A673 (cell line): Measurements from ENCODE around the gene MEGF11. TPM values are rescaled to one million over a fixed set of nuclear protein-coding genes. Genes with fewer than 3 reads are reported as not detected.

ENCODE experiments used
- BruUV-seq: library from RNA; stranded (reverse); fragments of 400-500 nt; replicated peaks from 2 replicates; lab custom pipeline; 2021; lab: Mats Ljungman, UMichigan
- CTCF ChIA-PET: fragments of 300-600 bp; sonication (Branson Sonifier 250); formaldehyde crosslinking; loops from one replicate; lab custom pipeline; 2022; ENCODE audit warnings: antibody characterized with exemption; lab: Charles Lee
- POLR2A ChIA-PET: fragments of 300-600 bp; sonication (Branson Sonifier 250); formaldehyde crosslinking; loops from one replicate; lab custom pipeline; 2022; ENCODE audit warnings: antibody characterized with exemption; ENCODE audit not compliant: low non-redundant PET; lab: Charles Lee
- DNase-seq: peaks from one replicate; pipeline ENCODE4 v3.0.0-alpha.2; 2015; ENCODE audit warnings: low spot score
- H3K27ac ChIP-seq: fragments of 200-600 bp; sonication (generic); 2 replicates; pipeline ENCODE4 v1.5.1; 2016; ENCODE audit warnings: mixed run types, low read depth, mild to moderate bottlenecking, mixed read lengths, antibody characterized with exemption, low read length; ENCODE audit not compliant: poor library complexity, severe bottlenecking
- H3K27me3 ChIP-seq: fragments of 200-600 bp; sonication (generic); replicated peaks from 2 replicates; pipeline ENCODE4 v1.6.1; 2017; ENCODE audit warnings: mixed run types, low read depth, mild to moderate bottlenecking, mixed read lengths, antibody characterized with exemption, low read length; ENCODE audit not compliant: insufficient read depth, poor library complexity
- H3K36me3 ChIP-seq: fragments of 200-600 bp; sonication (generic); 2 replicates; pipeline ENCODE4 v1.6.1; 2016; ENCODE audit warnings: mixed run types, mild to moderate bottlenecking, mixed read lengths, antibody characterized with exemption, low read length; ENCODE audit not compliant: insufficient read depth, poor library complexity, severe bottlenecking
- H3K4me1 ChIP-seq: fragments of 200-600 bp; sonication (generic); 2 replicates; pipeline ENCODE4 v1.6.1; 2017; ENCODE audit warnings: mixed run types, mild to moderate bottlenecking, mixed read lengths, antibody characterized with exemption, low read length; ENCODE audit not compliant: insufficient read depth, poor library complexity, severe bottlenecking
- H3K4me3 ChIP-seq: fragments of 200-600 bp; sonication (generic); 2 replicates; pipeline ENCODE4 v1.5.1; 2016; ENCODE audit warnings: low read depth, mixed run types, mild to moderate bottlenecking, mixed read lengths, low read length; ENCODE audit not compliant: poor library complexity, severe bottlenecking
- H3K9me3 ChIP-seq: fragments of 200-600 bp; sonication (generic); 2 replicates; pipeline ENCODE4 v1.6.1; 2016; ENCODE audit warnings: mixed run types, low read depth, mild to moderate bottlenecking, mixed read lengths, antibody characterized with exemption, low read length; ENCODE audit not compliant: poor library complexity, severe bottlenecking
- EZH2 ChIP-seq: fragments of 200-600 bp; sonication (generic); IDR thresholded peaks from 2 replicates; pipeline ENCODE4 v1.6.1; 2017; ENCODE audit warnings: borderline replicate concordance, low read depth, mild to moderate bottlenecking, mixed read lengths, antibody characterized with exemption, low read length; ENCODE audit not compliant: poor library complexity, severe bottlenecking
- intact Hi-C: fragments of 100-400 bp; cut with micrococcal nuclease; formaldehyde crosslinking; loops from one replicate; pipeline ENCODE4 v1.10.0; 2022; ENCODE audit not compliant: unreplicated experiment
- total RNA-seq: library from RNA; stranded (reverse); gene quantifications from 2 replicates; pipeline ENCODE4 v1.2.3, GENCODE V29; 2021
- TF ChIP-seq, protein P1 (sequence below): fragments of 300-800, 200-600 bp; sonication (generic); conservative IDR thresholded peaks from 2 replicates; pipeline ENCODE4 v1.5.1; 2017; ENCODE audit warnings: low read depth, mild to moderate bottlenecking, antibody characterized with exemption, low read length, moderate library complexity, mixed read lengths

The MEGF11 gene
- total RNA-seq, 1 experiment from 2014 or later = 0.43 TPM

DNA sequence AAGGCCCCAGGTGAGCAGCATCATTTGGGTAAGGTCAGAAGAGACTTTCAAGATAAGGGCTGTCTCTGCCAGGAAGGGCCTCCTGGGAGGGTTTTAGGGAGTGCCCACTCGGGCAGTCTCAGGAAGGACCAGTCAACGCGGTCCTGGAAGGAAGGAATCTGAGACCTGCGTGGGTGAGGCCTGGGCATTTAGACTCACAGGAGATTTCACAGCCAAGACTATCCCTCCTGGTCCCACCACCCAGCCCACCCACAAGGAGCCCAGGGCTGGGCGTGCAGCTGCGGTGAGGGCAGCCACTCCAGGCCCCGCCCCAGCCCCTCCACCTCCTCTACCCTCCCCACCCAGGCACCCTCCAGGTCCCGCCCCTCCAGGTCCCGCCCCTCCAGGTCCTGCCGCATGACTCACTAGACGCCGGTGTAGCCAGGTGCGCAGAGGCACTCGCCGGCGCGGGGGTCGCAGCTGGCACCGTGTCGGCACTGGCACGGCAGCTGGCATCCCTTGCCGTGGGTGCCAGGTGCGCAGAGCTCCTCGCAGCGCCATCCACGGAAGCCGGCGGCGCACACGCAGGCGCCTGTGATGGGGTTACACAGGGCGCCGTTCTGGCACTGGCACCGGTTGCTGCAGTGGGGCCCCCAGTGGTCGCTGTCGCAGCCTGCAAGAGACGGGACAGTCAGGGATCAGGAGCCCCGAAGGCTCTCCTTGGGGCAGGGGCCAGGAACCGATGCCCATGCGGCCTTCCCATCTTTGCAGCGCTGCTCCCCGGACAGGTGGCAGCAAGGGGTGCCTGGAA, 271.5 kb downstream of the MEGF11 start:
- Histone ChIP-seq H3K27ac (no peak overlapping the region), H3K4me3 (peak overlapping the region; percentile 27), H3K4me1 (no peaks in the 10 kb centered on the region), H3K27me3 (peaks cover 45% of the 10 kb centered on the region), H3K36me3 (no peaks in the 10 kb centered on the region), H3K9me3 (no peaks in the 10 kb centered on the region)
- intact Hi-C loops = loop anchor here (5.0 kb wide), 2 partner anchors 105 to 305 kb away; no protein-coding TSS in a partner anchor
- ChIA-PET POLR2A (no interaction called here), CTCF (no interaction called here)
- peak; percentile 37 for DNase-seq
- no TSS peak for BruUV-seq
- no peak for TF ChIP-seq EZH2
- TF ChIP-seq, protein P1, sequence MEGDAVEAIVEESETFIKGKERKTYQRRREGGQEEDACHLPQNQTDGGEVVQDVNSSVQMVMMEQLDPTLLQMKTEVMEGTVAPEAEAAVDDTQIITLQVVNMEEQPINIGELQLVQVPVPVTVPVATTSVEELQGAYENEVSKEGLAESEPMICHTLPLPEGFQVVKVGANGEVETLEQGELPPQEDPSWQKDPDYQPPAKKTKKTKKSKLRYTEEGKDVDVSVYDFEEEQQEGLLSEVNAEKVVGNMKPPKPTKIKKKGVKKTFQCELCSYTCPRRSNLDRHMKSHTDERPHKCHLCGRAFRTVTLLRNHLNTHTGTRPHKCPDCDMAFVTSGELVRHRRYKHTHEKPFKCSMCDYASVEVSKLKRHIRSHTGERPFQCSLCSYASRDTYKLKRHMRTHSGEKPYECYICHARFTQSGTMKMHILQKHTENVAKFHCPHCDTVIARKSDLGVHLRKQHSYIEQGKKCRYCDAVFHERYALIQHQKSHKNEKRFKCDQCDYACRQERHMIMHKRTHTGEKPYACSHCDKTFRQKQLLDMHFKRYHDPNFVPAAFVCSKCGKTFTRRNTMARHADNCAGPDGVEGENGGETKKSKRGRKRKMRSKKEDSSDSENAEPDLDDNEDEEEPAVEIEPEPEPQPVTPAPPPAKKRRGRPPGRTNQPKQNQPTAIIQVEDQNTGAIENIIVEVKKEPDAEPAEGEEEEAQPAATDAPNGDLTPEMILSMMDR = peak; percentile 46

DNA sequence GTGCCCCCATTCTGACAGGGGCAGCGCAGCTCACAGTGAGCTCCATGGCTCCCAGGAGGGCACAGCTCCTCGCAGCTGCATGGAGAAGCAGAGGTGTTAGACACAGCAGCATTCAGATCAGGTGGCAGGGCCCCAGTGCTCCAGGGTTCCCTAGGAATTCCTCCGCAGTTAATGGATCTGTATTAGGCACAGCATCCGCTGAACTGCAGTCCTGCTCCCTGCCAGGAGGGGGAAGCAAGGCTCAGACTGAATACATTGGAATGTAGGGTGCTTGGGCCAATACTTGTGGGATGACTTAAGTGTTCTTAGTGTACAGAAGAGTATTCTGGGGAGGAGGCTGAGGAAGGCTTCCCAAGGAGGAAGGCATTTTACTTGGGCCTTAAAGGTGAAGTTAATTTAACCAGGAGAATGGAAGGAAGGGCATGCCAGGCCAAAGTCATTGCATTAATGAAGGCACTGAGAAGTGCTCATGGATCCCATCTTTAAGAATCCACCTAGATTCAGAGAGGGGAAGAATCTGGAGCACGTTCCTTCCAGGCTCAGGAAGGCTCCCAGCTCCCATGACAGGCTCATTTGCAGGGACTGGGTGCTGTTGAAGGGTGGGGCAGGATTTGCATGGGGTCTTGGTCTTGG, 272.6 kb downstream of the MEGF11 start:
- Histone ChIP-seq H3K4me3 (no peak overlapping the region), H3K36me3 (no peaks in the 10 kb centered on the region), H3K27me3 (peaks cover 35% of the 10 kb centered on the region), H3K27ac (no peak overlapping the region), H3K9me3 (no peaks in the 10 kb centered on the region), H3K4me1 (no peaks in the 10 kb centered on the region)
- ChIA-PET CTCF (no interaction called here), POLR2A (no interaction called here)
- TF ChIP-seq, protein P1 = peak; percentile 83
- TF ChIP-seq EZH2 = no peak
- intact Hi-C loops = loop anchor here (5.0 kb wide), 2 partner anchors 106 to 306 kb away; no protein-coding TSS in a partner anchor
- DNase-seq = peak; percentile 77
- no TSS peak for BruUV-seq

DNA sequence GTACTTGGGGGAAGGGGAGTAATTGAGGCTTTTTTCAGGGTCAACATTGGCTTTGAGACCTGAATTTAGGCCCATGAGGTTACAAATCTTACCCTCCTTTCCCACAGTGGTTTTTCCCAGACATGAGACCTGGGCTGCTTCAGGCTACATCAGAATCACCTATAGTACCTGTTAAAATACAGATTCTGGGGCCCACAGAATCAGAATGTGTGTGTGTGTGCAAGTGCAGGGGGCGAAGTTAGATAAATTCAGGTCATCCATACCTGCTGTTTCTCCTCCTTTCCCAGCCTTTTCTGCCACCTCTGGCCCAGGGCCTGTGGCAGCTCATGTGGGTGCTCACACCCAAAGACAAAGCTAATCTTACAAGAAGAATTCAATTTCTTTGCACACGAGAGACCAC, 273.7 kb downstream of the MEGF11 start:
- intact Hi-C loops = loop anchor here (5.0 kb wide), 2 partner anchors 107 to 307 kb away; no protein-coding TSS in a partner anchor
- no peak for TF ChIP-seq EZH2
- TF ChIP-seq, protein P1 = no peak
- ChIA-PET CTCF (no interaction called here), POLR2A (no interaction called here)
- Histone ChIP-seq H3K4me3 (no peak overlapping the region), H3K27ac (no peak overlapping the region), H3K27me3 (peaks cover 30% of the 10 kb centered on the region), H3K4me1 (no peaks in the 10 kb centered on the region), H3K36me3 (no peaks in the 10 kb centered on the region), H3K9me3 (no peaks in the 10 kb centered on the region)
- no peak for DNase-seq
- no TSS peak for BruUV-seq
